ENCODE data around the gene ATXN7.

Gene ATXN7

GRCh38 chr3:63988943-63989342 is 125.3 kb downstream of the ATXN7 start:
- DNase-seq, result no peak

DNA sequence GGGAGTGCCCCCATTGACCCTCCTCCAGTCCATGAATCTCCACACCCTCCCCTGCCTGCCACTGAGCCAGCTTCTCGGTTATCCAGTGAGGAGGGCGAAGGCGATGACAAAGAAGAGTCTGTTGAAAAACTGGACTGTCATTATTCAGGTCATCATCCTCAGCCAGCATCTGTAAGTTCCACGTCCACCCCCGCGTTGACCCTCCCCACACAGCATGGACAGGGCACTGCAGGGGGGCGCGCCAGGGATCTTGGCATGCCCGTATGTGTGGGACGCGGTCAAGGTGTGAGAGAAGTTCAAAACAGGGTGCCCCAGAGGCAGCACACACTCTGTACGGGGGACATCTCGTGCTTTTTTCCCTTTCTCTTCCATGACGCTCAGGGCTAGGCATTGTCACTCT is 126.5 kb downstream of the ATXN7 start:
- no peak for DNase-seq

DNA sequence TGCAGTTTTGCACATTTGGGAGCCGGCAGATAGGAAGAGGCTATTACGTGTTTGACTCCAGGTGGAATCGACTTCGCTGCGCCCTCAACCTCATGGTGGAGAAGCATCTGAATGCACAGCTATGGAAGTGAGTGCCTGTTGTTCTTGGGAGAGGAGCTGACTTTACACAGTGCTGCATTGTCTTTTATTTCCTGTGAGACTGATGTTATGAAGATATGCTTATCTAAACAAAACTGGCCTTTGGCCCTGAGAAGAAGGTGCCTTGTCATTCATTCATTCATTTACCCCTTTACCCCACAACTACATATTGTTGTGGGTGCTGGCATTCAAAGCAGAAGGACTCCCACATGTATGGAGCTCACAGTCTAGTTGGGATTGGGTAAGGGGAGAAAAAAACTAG is 127.1 kb downstream of the ATXN7 start:
- no peak for DNase-seq

GRCh38 chr3:63991666-63992065 is 128.0 kb downstream of the ATXN7 start:
- no peak for DNase-seq

DNA sequence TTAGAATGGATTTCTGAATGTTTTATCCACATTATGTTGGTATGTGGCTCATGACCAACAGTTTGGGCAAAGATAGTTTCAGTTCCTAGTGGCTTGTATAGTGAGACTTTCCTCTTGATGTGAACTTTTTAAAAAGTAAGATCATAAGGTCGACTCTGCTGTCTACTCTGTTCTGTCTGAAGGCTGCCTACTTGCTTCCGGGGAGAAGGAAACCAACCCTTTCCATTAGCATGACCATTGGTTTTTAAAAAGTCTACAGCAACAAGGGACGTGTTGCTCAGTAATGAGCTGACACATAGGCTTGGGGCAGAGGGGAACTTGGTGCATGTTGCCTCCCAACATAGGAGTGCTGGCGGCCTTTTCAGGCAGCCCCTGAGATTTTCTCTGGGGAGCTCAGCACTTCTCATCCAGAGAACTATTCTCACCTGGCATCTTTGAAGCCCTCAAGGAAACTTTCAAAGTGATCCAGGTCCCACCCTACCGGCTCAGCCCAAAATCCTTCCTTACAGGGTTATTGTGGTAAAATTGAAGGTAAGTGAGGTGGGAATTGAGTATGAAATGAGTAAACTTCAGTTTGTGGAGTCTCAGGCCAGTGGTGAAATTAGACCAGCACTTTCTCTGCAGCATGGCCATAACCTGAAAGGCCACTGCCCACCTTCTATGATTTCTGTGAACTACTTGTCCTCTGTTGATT is 129.0 kb downstream of the ATXN7 start:
- DNase-seq, result no peak

- DNase-seq, result peak; percentile 72
These were observed 130.0 kb downstream of the ATXN7 start for GRCh38 chr3:63993653-63994079.

- DNase-seq, result no peak
These were observed 131.4 kb downstream of the ATXN7 start for GRCh38 chr3:63995086-63995485.

GRCh38 chr3:63998852-63999754 is 135.4 kb downstream of the ATXN7 start:
- no peak for DNase-seq

- DNase-seq, result no peak
These were observed 136.9 kb downstream of the ATXN7 start for GRCh38 chr3:64000453-64001055.

DNA sequence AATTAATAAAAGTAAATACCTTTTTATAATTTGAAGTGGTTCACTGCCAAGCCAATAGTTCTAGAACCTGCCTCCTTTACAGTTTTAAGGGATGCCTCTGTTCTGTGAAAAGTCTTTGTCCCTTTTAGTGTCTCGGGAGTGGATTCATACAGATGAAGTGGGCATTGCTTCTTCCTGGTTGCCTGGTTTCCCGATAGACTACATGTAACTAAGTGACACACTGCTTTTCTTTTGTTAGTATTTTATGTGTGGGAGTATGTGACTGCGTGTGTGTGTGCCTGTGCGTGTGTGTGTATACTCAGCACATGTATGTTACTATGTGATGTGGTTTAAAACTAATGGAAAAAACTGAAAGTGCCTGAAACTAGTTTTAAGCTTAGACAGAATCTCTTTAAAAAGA is 138.6 kb downstream of the ATXN7 start:
- no peak for DNase-seq

GRCh38 chr3:64003589-64003988 is 139.9 kb downstream of the ATXN7 start:
- DNase-seq, result no peak

DNA sequence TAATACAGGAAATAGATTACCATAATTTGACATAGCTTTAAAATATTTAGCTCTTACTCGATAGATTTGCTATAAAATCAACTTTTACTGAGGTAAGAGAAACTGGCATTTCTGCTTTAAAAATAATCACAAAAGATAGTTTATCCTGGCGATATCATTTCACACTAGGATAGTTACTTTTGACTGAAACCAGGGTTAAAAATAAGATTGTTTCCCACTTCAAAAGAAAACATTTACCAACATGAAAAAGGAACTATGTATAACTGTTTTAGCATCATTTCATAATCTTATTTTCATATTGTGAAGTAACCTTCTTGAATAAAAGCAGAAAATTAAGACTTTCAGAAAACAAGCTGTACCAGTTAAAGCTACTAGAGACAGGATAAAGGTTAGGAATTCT is 144.3 kb downstream of the ATXN7 start:
- DNase-seq, result no peak

DNA sequence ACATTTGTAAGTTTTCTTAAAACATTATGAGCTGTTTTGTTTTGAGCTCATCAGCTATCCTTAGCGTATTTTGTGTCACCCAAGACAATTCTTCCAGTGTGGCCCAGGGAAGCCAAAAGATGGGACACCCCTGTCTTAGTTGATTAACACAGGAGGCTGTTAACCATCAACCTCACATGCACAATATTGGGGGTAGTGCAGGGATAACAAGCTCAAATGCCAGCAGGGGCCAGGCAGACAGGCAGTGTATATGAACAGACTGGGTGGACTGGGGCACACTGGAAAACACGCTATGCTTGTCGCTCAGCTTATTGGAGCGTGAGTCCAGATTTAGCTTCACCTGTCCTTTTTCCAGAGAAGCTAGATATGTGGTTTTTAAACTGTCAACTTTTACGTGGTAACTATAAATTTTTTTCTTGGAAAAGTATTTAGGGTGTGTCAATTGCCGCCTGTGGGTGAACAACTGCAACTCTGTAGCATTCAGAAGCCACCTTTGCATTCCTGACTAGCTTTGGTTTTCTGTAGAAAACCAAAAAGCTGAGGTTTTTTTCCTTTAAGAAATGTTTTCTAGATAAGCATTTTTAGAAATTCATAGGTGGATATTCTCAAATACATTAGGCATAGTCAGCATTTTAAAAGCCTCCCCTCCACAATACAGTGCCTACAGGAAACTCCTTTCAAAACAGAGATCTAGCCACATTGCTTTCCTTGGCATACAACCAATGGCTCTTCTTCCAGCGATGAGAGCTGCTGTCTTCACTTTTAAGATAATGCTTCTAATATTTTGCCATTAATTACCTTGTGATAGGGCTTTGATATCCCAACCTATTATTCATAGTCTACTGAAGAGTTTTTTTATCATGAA is 145.1 kb downstream of the ATXN7 start:
- DNase-seq, result no peak

DNA sequence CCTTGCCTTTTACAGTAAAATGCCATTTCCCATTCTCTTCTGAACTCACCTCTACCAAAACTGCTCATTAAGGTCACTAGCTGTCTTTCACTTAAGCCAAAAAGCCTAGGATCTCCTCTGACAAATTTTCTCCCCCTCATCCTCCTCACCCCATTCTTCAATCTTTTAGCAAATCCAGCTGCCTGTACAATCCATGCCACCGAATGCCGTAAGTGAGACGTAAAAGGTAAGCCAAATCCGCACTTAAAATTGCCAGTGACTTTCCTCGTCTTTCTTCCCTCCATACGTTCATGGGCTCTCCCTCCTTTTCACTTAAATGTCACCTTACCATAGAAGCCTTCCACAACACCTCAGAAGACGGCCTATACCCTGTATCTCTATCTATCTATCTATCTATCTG is 145.9 kb downstream of the ATXN7 start:
- DNase-seq, result no peak

- no peak for DNase-seq
These were observed 146.5 kb downstream of the ATXN7 start for GRCh38 chr3:64010199-64010598.

DNA sequence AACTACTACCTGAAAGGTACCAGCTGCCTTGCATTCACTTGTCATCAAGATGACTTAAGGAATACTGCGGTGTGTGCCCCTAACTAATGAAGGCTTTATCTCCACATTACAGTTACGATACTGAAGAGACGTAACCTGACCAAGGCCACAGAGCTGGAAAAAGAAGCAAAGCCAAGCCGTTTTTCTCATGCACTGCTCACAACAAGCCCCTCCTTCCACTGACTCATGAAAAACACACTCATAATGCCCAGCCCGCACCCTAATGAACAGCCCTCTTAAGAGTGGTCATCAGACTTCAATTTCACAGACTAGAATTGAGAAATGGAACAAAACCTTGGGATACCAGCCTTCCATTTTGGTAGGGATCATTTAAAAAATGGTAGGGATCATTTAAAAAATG is 148.0 kb downstream of the ATXN7 start:
- DNase-seq, result no peak

DNA sequence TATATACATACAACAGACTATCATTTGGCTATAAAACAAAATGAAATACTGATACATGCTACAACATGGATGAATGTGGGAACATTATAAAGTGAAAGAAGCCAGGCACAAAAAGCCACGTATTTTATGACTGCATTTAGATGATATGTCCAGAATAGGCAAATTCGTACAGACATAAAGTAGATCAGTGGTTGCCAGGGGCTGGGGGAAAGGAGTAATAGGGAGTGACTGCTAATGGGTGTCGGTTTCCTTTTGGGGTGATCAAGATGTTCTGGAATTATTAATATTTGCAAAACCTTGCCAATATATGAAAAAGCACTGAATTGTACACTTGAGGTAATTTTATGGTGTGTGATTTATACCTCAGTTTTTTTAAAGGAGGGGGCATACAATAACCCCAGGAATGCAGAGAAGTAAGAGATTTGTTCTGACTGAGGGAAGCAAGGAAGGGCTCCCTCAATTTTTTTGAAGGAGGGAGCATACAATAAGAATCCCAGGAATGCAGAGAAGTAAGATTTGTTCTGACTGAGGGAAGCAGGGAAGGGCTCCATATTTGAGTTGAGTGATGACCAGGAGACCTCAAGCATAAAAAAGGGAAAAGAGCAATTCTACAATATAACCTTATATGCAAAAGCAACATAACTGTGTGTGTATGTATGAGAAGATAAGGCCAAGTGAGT is 153.4 kb downstream of the ATXN7 start:
- no peak for DNase-seq

DNA sequence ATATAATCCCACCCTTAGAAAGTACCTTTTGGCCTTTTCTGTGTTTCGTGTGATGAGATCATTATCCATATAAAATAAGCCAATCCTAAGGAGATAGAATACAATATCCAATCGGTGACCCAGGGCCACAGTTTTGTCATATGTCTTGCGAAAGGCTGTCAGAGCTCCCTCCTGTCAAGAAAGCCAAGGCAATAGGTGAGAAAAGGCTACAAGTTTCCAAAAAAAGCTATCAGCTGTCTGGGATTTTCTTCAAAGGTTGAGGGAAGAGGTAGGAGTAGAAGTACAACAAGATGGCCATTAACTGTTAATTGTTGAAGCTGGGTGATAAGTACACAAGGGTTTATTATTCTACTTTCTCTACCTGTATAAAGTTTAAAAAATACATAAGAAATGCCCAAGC is 155.6 kb downstream of the ATXN7 start:
- no peak for DNase-seq

DNA sequence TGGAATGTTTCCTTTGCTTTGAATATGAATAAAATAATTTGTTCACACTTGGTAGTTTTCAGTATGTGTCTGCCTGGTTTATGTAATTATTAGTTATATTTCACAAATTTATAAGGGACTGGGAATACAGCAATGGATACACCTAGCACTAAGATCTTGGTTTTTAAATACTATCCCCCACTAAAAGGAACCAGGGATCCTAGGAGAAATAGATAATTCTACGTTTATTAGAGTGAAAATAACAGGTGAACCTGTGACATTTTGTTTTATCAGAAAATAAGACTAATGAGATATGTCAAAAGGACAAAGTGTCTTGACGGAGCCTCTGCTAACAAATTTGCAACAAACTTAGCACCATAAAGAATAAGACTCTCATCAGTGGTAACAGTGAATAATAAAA is 156.2 kb downstream of the ATXN7 start:
- no peak for DNase-seq

DNA sequence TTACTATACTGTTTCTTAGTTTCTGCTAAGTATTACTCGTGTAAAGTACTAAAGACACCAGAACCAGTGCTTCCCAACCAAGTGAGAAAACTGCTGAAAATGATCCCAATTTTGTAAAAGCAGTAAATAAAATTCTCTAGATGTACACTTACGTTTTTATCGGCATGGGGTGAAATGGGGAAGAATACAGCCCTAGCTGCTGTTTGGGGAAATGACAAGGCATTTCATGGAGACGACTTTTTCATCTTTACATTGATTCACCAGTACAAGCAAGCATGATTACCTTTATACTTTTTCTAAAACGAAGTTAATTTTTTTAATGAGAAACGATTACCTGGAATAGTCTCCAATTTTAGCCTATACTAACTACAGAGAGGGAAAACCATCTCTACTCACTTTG is 158.3 kb downstream of the ATXN7 start:
- no peak for DNase-seq

GRCh38 chr3:64022451-64023186 is 159.0 kb downstream of the ATXN7 start:
- peak; percentile 14 for DNase-seq

Data from CD4-positive, alpha-beta T cell treated with Interleukin-10 for 1 hour (primary cell).